Calu3 (cell line): Measurements from ENCODE around the gene CER1. TPM values are rescaled to one million over a fixed set of nuclear protein-coding genes. Genes with fewer than 3 reads are reported as not detected.

ENCODE experiments used
- BruUV-seq: library from RNA; stranded (reverse); fragments of 400-500 nt; replicated peaks from 2 replicates; lab custom pipeline; 2021; lab: Mats Ljungman, UMichigan
- CTCF ChIA-PET: fragments of 300-600 bp; sonication (Branson Sonifier 250); formaldehyde crosslinking; loops from one replicate; lab custom pipeline; 2022; ENCODE audit warnings: antibody characterized with exemption; lab: Charles Lee
- DNase-seq: peaks from one replicate; pipeline ENCODE4 v3.0.0; 2022
- H3K27ac Mint-ChIP-seq: one replicate; pipeline ENCODE4 v1.8.0; 2022; ENCODE audit warnings: mixed read lengths; ENCODE audit not compliant: unreplicated experiment
- H3K27me3 Mint-ChIP-seq: one replicate; pipeline ENCODE4 v1.8.0; 2022; ENCODE audit warnings: mixed read lengths; ENCODE audit not compliant: unreplicated experiment
- H3K36me3 Mint-ChIP-seq: one replicate; pipeline ENCODE4 v1.8.0; 2022; ENCODE audit warnings: mild to moderate bottlenecking, moderate library complexity, mixed read lengths; ENCODE audit not compliant: insufficient read depth, unreplicated experiment
- H3K4me1 Mint-ChIP-seq: one replicate; pipeline ENCODE4 v1.8.0; 2022; ENCODE audit warnings: mild to moderate bottlenecking, low read depth, mixed read lengths; ENCODE audit not compliant: unreplicated experiment
- H3K4me3 Mint-ChIP-seq: one replicate; pipeline ENCODE4 v1.8.0; 2022; ENCODE audit warnings: mild to moderate bottlenecking, low read depth, moderate library complexity, mixed read lengths; ENCODE audit not compliant: unreplicated experiment
- H3K9me3 Mint-ChIP-seq: one replicate; pipeline ENCODE4 v1.8.0; 2022; ENCODE audit warnings: low read depth, mixed read lengths; ENCODE audit not compliant: unreplicated experiment
- CTCF ChIP-seq: fragments of 200-600 bp; IDR thresholded peaks from one replicate; pipeline ENCODE4 v1.8.0; 2022; ENCODE audit warnings: antibody characterized with exemption; ENCODE audit not compliant: unreplicated experiment
- intact Hi-C: fragments of 100-400 bp; cut with micrococcal nuclease; formaldehyde crosslinking; loops from one replicate; pipeline ENCODE4 v1.10.0; 2022; ENCODE audit not compliant: unreplicated experiment
- total RNA-seq: library from RNA; stranded (reverse); gene quantifications from 2 replicates; pipeline ENCODE4 v1.2.3, GENCODE V29; 2022

CER1 gene
- total RNA-seq, 1 experiment from 2014 or later: not detected

- CTCF ChIA-PET: no interaction called here
- intact Hi-C loops: no loop called here
- no peak for DNase-seq
- no peak overlapping the region for H3K27ac Mint-ChIP-seq
- no peak for TF ChIP-seq CTCF
- no peaks in the 10 kb centered on the region for H3K36me3 Mint-ChIP-seq
- no peaks in the 10 kb centered on the region for H3K4me1 Mint-ChIP-seq
- peaks cover 2% of the 10 kb centered on the region for H3K9me3 Mint-ChIP-seq
- no peak overlapping the region for H3K4me3 Mint-ChIP-seq
- H3K27me3 Mint-ChIP-seq: peaks cover 51% of the 10 kb centered on the region
- BruUV-seq: no TSS peak
Observed at GRCh38 chr9:14748373-14748772, 25.8 kb upstream of the CER1 start.

- Mint-ChIP-seq H3K36me3 (no peaks in the 10 kb centered on the region), H3K9me3 (peaks cover 2% of the 10 kb centered on the region), H3K27me3 (peaks cover 42% of the 10 kb centered on the region), H3K4me3 (no peak overlapping the region), H3K4me1 (no peaks in the 10 kb centered on the region), H3K27ac (no peak overlapping the region)
- no peak for TF ChIP-seq CTCF
- CTCF ChIA-PET: interaction anchor here (0.6 kb wide), 1 partner anchor 140 kb away, joined by 6 read pairs; no protein-coding TSS in a partner anchor
- no peak for DNase-seq
- BruUV-seq: no TSS peak
- intact Hi-C loops: no loop called here
Observed at GRCh38 chr9:14747111-14747510, 24.6 kb upstream of the CER1 start.

GRCh38 chr9:14746626-14747025, 24.1 kb upstream of the CER1 start:
- no peak for TF ChIP-seq CTCF
- H3K27ac Mint-ChIP-seq: no peak overlapping the region
- H3K36me3 Mint-ChIP-seq: no peaks in the 10 kb centered on the region
- peaks cover 2% of the 10 kb centered on the region for H3K9me3 Mint-ChIP-seq
- no TSS peak for BruUV-seq
- intact Hi-C loops: no loop called here
- DNase-seq: no peak
- H3K27me3 Mint-ChIP-seq: peaks cover 37% of the 10 kb centered on the region
- H3K4me1 Mint-ChIP-seq: no peaks in the 10 kb centered on the region
- H3K4me3 Mint-ChIP-seq: no peak overlapping the region
- CTCF ChIA-PET: no interaction called here

- CTCF ChIA-PET: no interaction called here
Observed at GRCh38 chr9:14744768-14745167, 22.2 kb upstream of the CER1 start.

More at GRCh38 chr9:14744768-14745167, 22.2 kb upstream of the CER1 start:
- no peaks in the 10 kb centered on the region for H3K4me1 Mint-ChIP-seq
- H3K9me3 Mint-ChIP-seq: peaks cover 2% of the 10 kb centered on the region
- BruUV-seq: no TSS peak
- no peak for TF ChIP-seq CTCF
- no peaks in the 10 kb centered on the region for H3K36me3 Mint-ChIP-seq
- H3K27ac Mint-ChIP-seq: no peak overlapping the region
- intact Hi-C loops: no loop called here
- DNase-seq: no peak
- H3K4me3 Mint-ChIP-seq: no peak overlapping the region
- H3K27me3 Mint-ChIP-seq: peaks cover 19% of the 10 kb centered on the region
